ENCODE data around the gene PBX3. TPM values are rescaled to one million over a fixed set of nuclear protein-coding genes. Genes with fewer than 3 reads are reported as not detected.

The PBX3 gene
- polyA plus RNA-seq, 4 donors, result 2.5 to 14.4 (median 6.4) TPM

- WGBS, 3 donors, result 88 to 96% (median 94%) methylated on average over 1 of the region's 1 CpG
- Histone ChIP-seq H3K9me3 (ENCODE audit: control insufficient read depth in 2 of 2, insufficient read depth in 1 of 2, low read depth in 1 of 2, low read length in 1 of 2) (no peaks in the 10 kb centered on the region), H3K4me3 (ENCODE audit: low read depth in 1 of 3, low read length in 3 of 3) (no peak overlapping the region), H3K27me3 (ENCODE audit: control insufficient read depth in 3 of 3, insufficient read depth in 3 of 3, low read length in 3 of 3) (no peaks in the 10 kb centered on the region), H3K36me3 (ENCODE audit: control insufficient read depth in 3 of 3, insufficient read depth in 2 of 3, low read depth in 1 of 3, low read length in 3 of 3) (no peaks in the 10 kb centered on the region), H3K4me1 (ENCODE audit: control insufficient read depth in 3 of 3, insufficient read depth in 2 of 3, low read depth in 1 of 3, low read length in 2 of 3) (no peaks in the 10 kb centered on the region), H3K27ac (ENCODE audit: low read depth in 1 of 3, low read length in 2 of 3) (no peak overlapping the region)
- FAIRE-seq (no peak), DNase-seq (no peak)
Observed at GRCh38 chr9:125841444-125841843, 94.3 kb downstream of the PBX3 start.

- FAIRE-seq, result no peak
- Histone ChIP-seq H3K4me1 (ENCODE audit: control insufficient read depth in 3 of 3, insufficient read depth in 2 of 3, low read depth in 1 of 3, low read length in 2 of 3) (no peaks in the 10 kb centered on the region), H3K27me3 (ENCODE audit: control insufficient read depth in 3 of 3, insufficient read depth in 3 of 3, low read length in 3 of 3) (no peaks in the 10 kb centered on the region), H3K27ac (ENCODE audit: low read depth in 1 of 3, low read length in 2 of 3) (no peak overlapping the region), H3K4me3 (ENCODE audit: low read depth in 1 of 3, low read length in 3 of 3) (no peak overlapping the region), H3K36me3 (ENCODE audit: control insufficient read depth in 3 of 3, insufficient read depth in 2 of 3, low read depth in 1 of 3, low read length in 3 of 3) (no peaks in the 10 kb centered on the region), H3K9me3 (ENCODE audit: control insufficient read depth in 2 of 2, insufficient read depth in 1 of 2, low read depth in 1 of 2, low read length in 1 of 2) (no peaks in the 10 kb centered on the region)
- 93 to 98% (median 95%) methylated on average over 1 of the region's 1 CpG for WGBS, 3 donors
- no peak for DNase-seq
Observed at GRCh38 chr9:125842242-125842641, 95.1 kb downstream of the PBX3 start.

- Histone ChIP-seq H3K27ac (ENCODE audit: low read depth in 1 of 3, low read length in 2 of 3) (no peak overlapping the region), H3K4me1 (ENCODE audit: control insufficient read depth in 3 of 3, insufficient read depth in 2 of 3, low read depth in 1 of 3, low read length in 2 of 3) (no peaks in the 10 kb centered on the region), H3K9me3 (ENCODE audit: control insufficient read depth in 2 of 2, insufficient read depth in 1 of 2, low read depth in 1 of 2, low read length in 1 of 2) (no peaks in the 10 kb centered on the region), H3K36me3 (ENCODE audit: control insufficient read depth in 3 of 3, insufficient read depth in 2 of 3, low read depth in 1 of 3, low read length in 3 of 3) (no peaks in the 10 kb centered on the region), H3K4me3 (ENCODE audit: low read depth in 1 of 3, low read length in 3 of 3) (no peak overlapping the region), H3K27me3 (ENCODE audit: control insufficient read depth in 3 of 3, insufficient read depth in 3 of 3, low read length in 3 of 3) (no peaks in the 10 kb centered on the region)
- no peak for DNase-seq
- no peak for FAIRE-seq
- 73 to 88% (median 87%) methylated on average over 5 of the region's 5 CpGs for WGBS, 3 donors
Observed at GRCh38 chr9:125843646-125844045, 96.5 kb downstream of the PBX3 start.

GRCh38 chr9:125844611-125845010 lies 97.4 kb downstream of the PBX3 start:
- H3K36me3 ChIP-seq (ENCODE audit: control insufficient read depth in 3 of 3, insufficient read depth in 2 of 3, low read depth in 1 of 3, low read length in 3 of 3), result no peaks in the 10 kb centered on the region
- H3K9me3 ChIP-seq (ENCODE audit: control insufficient read depth in 2 of 2, insufficient read depth in 1 of 2, low read depth in 1 of 2, low read length in 1 of 2), result no peaks in the 10 kb centered on the region
- no peak overlapping the region for H3K4me3 ChIP-seq (ENCODE audit: low read depth in 1 of 3, low read length in 3 of 3)
- H3K27ac ChIP-seq (ENCODE audit: low read depth in 1 of 3, low read length in 2 of 3), result no peak overlapping the region
- no peaks in the 10 kb centered on the region for H3K27me3 ChIP-seq (ENCODE audit: control insufficient read depth in 3 of 3, insufficient read depth in 3 of 3, low read length in 3 of 3)
- 93 to 95% (median 93%) methylated on average over 3 of the region's 3 CpGs for WGBS, 3 donors
- no peak for FAIRE-seq
- no peaks in the 10 kb centered on the region for H3K4me1 ChIP-seq (ENCODE audit: control insufficient read depth in 3 of 3, insufficient read depth in 2 of 3, low read depth in 1 of 3, low read length in 2 of 3)
- no peak for DNase-seq

- H3K36me3 ChIP-seq (ENCODE audit: control insufficient read depth in 3 of 3, insufficient read depth in 2 of 3, low read depth in 1 of 3, low read length in 3 of 3), result no peaks in the 10 kb centered on the region
- DNase-seq, result no peak
- H3K27ac ChIP-seq (ENCODE audit: low read depth in 1 of 3, low read length in 2 of 3), result no peak overlapping the region
- no peak for FAIRE-seq
- no peak overlapping the region for H3K4me3 ChIP-seq (ENCODE audit: low read depth in 1 of 3, low read length in 3 of 3)
- 95% methylated on average over 5 of the region's 5 CpGs for WGBS, 3 donors
- H3K4me1 ChIP-seq (ENCODE audit: control insufficient read depth in 3 of 3, insufficient read depth in 2 of 3, low read depth in 1 of 3, low read length in 2 of 3), result no peaks in the 10 kb centered on the region
- H3K27me3 ChIP-seq (ENCODE audit: control insufficient read depth in 3 of 3, insufficient read depth in 3 of 3, low read length in 3 of 3), result no peaks in the 10 kb centered on the region
- H3K9me3 ChIP-seq (ENCODE audit: control insufficient read depth in 2 of 2, insufficient read depth in 1 of 2, low read depth in 1 of 2, low read length in 1 of 2), result no peaks in the 10 kb centered on the region
Observed at GRCh38 chr9:125845271-125845808, 98.2 kb downstream of the PBX3 start.

GRCh38 chr9:125847735-125848134 lies 100.6 kb downstream of the PBX3 start:
- Histone ChIP-seq H3K9me3 (ENCODE audit: control insufficient read depth in 2 of 2, insufficient read depth in 1 of 2, low read depth in 1 of 2, low read length in 1 of 2) (no peaks in the 10 kb centered on the region), H3K27ac (ENCODE audit: low read depth in 1 of 3, low read length in 2 of 3) (no peak overlapping the region), H3K4me1 (ENCODE audit: control insufficient read depth in 3 of 3, insufficient read depth in 2 of 3, low read depth in 1 of 3, low read length in 2 of 3) (no peaks in the 10 kb centered on the region), H3K36me3 (ENCODE audit: control insufficient read depth in 3 of 3, insufficient read depth in 2 of 3, low read depth in 1 of 3, low read length in 3 of 3) (no peaks in the 10 kb centered on the region), H3K27me3 (ENCODE audit: control insufficient read depth in 3 of 3, insufficient read depth in 3 of 3, low read length in 3 of 3) (no peaks in the 10 kb centered on the region), H3K4me3 (ENCODE audit: low read depth in 1 of 3, low read length in 3 of 3) (no peak overlapping the region)
- FAIRE-seq (no peak), DNase-seq (no peak)
- 77 to 96% (median 95%) methylated on average over 2 of the region's 2 CpGs for WGBS, 3 donors

- H3K4me3 ChIP-seq (ENCODE audit: low read depth in 1 of 3, low read length in 3 of 3), result no peak overlapping the region
- H3K27me3 ChIP-seq (ENCODE audit: control insufficient read depth in 3 of 3, insufficient read depth in 3 of 3, low read length in 3 of 3), result no peaks in the 10 kb centered on the region
- H3K36me3 ChIP-seq (ENCODE audit: control insufficient read depth in 3 of 3, insufficient read depth in 2 of 3, low read depth in 1 of 3, low read length in 3 of 3), result no peaks in the 10 kb centered on the region
- FAIRE-seq (no peak), DNase-seq (no peak)
- no peak overlapping the region for H3K27ac ChIP-seq (ENCODE audit: low read depth in 1 of 3, low read length in 2 of 3)
- H3K9me3 ChIP-seq (ENCODE audit: control insufficient read depth in 2 of 2, insufficient read depth in 1 of 2, low read depth in 1 of 2, low read length in 1 of 2), result no peaks in the 10 kb centered on the region
- 90 to 93% (median 93%) methylated on average over 3 of the region's 3 CpGs for WGBS, 3 donors
- H3K4me1 ChIP-seq (ENCODE audit: control insufficient read depth in 3 of 3, insufficient read depth in 2 of 3, low read depth in 1 of 3, low read length in 2 of 3), result no peaks in the 10 kb centered on the region
Observed at GRCh38 chr9:125850106-125850632, 103.0 kb downstream of the PBX3 start.

- Histone ChIP-seq H3K4me1 (ENCODE audit: control insufficient read depth in 3 of 3, insufficient read depth in 2 of 3, low read depth in 1 of 3, low read length in 2 of 3) (no peaks in the 10 kb centered on the region), H3K9me3 (ENCODE audit: control insufficient read depth in 2 of 2, insufficient read depth in 1 of 2, low read depth in 1 of 2, low read length in 1 of 2) (no peaks in the 10 kb centered on the region), H3K27me3 (ENCODE audit: control insufficient read depth in 3 of 3, insufficient read depth in 3 of 3, low read length in 3 of 3) (no peaks in the 10 kb centered on the region), H3K27ac (ENCODE audit: low read depth in 1 of 3, low read length in 2 of 3) (no peak overlapping the region), H3K4me3 (ENCODE audit: low read depth in 1 of 3, low read length in 3 of 3) (no peak overlapping the region), H3K36me3 (ENCODE audit: control insufficient read depth in 3 of 3, insufficient read depth in 2 of 3, low read depth in 1 of 3, low read length in 3 of 3) (no peaks in the 10 kb centered on the region)
- no peak for DNase-seq
- no peak for FAIRE-seq
- WGBS, 3 donors, result 13 to 62% (median 20%) methylated on average over 1 of the region's 1 CpG
Observed at GRCh38 chr9:125850763-125851162, 103.6 kb downstream of the PBX3 start.

- WGBS, 3 donors, result 81 to 89% (median 87%) methylated on average over 2 of the region's 2 CpGs
- H3K9me3 ChIP-seq (ENCODE audit: control insufficient read depth in 2 of 2, insufficient read depth in 1 of 2, low read depth in 1 of 2, low read length in 1 of 2), result no peaks in the 10 kb centered on the region
- no peak overlapping the region for H3K27ac ChIP-seq (ENCODE audit: low read depth in 1 of 3, low read length in 2 of 3)
- no peaks in the 10 kb centered on the region for H3K4me1 ChIP-seq (ENCODE audit: control insufficient read depth in 3 of 3, insufficient read depth in 2 of 3, low read depth in 1 of 3, low read length in 2 of 3)
- DNase-seq (no peak), FAIRE-seq (no peak)
- no peaks in the 10 kb centered on the region for H3K27me3 ChIP-seq (ENCODE audit: control insufficient read depth in 3 of 3, insufficient read depth in 3 of 3, low read length in 3 of 3)
- no peaks in the 10 kb centered on the region for H3K36me3 ChIP-seq (ENCODE audit: control insufficient read depth in 3 of 3, insufficient read depth in 2 of 3, low read depth in 1 of 3, low read length in 3 of 3)
- H3K4me3 ChIP-seq (ENCODE audit: low read depth in 1 of 3, low read length in 3 of 3), result no peak overlapping the region
Observed at GRCh38 chr9:125851979-125852378, 104.8 kb downstream of the PBX3 start.

Measured in small intestine (tissue), 7 donors.